GM18867 (cell line): ENCODE data around the gene SURF4.
A peak's percentile ranks its signal among the peaks of the same experiment; 100 is the strongest.

Experiments used
- ATAC-seq: cut with Tn5 transposase; IDR thresholded peaks from one replicate; pipeline ENCODE4 v1.9.1; 2021; ENCODE audit warnings: mild to moderate bottlenecking, moderate library complexity; ENCODE audit not compliant: unreplicated experiment

The SURF4 gene

GRCh38 chr9:133375116-133375723 lies 640 bp downstream of the SURF4 start:
- peak; percentile 9 for ATAC-seq

- no peak for ATAC-seq
Observed at GRCh38 chr9:133374612-133375115, 1.2 kb downstream of the SURF4 start.

GRCh38 chr9:133372144-133372543 lies 3.7 kb downstream of the SURF4 start:
- no peak for ATAC-seq

GRCh38 chr9:133371261-133371711 lies 4.6 kb downstream of the SURF4 start:
- ATAC-seq, result no peak

GRCh38 chr9:133370685-133371084 lies 5.2 kb downstream of the SURF4 start:
- ATAC-seq, result no peak

GRCh38 chr9:133369933-133370332 lies 5.9 kb downstream of the SURF4 start:
- ATAC-seq, result no peak

GRCh38 chr9:133369422-133369821 lies 6.4 kb downstream of the SURF4 start:
- ATAC-seq, result no peak

GRCh38 chr9:133368249-133368881 lies 7.5 kb downstream of the SURF4 start:
- no peak for ATAC-seq

- no peak for ATAC-seq
Observed at GRCh38 chr9:133367778-133368177, 8.1 kb downstream of the SURF4 start.

- ATAC-seq, result no peak
Observed at GRCh38 chr9:133367221-133367620, 8.6 kb downstream of the SURF4 start.

- ATAC-seq, result no peak
Observed at GRCh38 chr9:133366435-133366834, 9.4 kb downstream of the SURF4 start.

GRCh38 chr9:133362359-133363044 lies 13.4 kb downstream of the SURF4 start:
- no peak for ATAC-seq

GRCh38 chr9:133361507-133362092 lies 14.3 kb downstream of the SURF4 start:
- no peak for ATAC-seq

- no peak for ATAC-seq
Observed at GRCh38 chr9:133360400-133361393, 15.2 kb downstream of the SURF4 start.

GRCh38 chr9:133359399-133360175 lies 16.3 kb downstream of the SURF4 start:
- no peak for ATAC-seq

GRCh38 chr9:133357656-133358055 lies 18.2 kb downstream of the SURF4 start:
- ATAC-seq, result no peak

GRCh38 chr9:133356391-133357091 lies 19.3 kb downstream of the SURF4 start, which contains the start of the genes SURF1 and SURF2:
TSS of gene SURF1 (minus strand) at chr9:133356487. CDS start at chr9:133356453, 34 bp downstream.
TSS of gene SURF2 (plus strand) at chr9:133356550. CDS start at chr9:133356593, 43 bp downstream.
- ATAC-seq, result peak; percentile 62

- ATAC-seq, result peak; percentile 26
Observed at GRCh38 chr9:133355881-133356357, 19.9 kb downstream of the SURF4 start.

- no peak for ATAC-seq
Observed at GRCh38 chr9:133354766-133355165, 21.1 kb downstream of the SURF4 start.
